CD14-positive monocyte (primary cell): ENCODE results near the gene PHF12. TPM values are rescaled to one million over a fixed set of nuclear protein-coding genes. Genes with fewer than 3 reads are reported as not detected.
A peak's percentile ranks its signal among the peaks of the same experiment; 100 is the strongest.

ENCODE experiments used
- DNase-seq, 3 donors: peaks; one replicate each; pipeline ENCODE4 v3.0.0-alpha.2; 2011 to 2022
- H2AFZ ChIP-seq: 2 replicates; pipeline ENCODE4 v1.6.0; 2012; ENCODE audit warnings: mild to moderate bottlenecking, low read depth, low read length, inconsistent platforms; ENCODE audit not compliant: insufficient read depth, poor library complexity, severe bottlenecking
- H3K27ac ChIP-seq, 2 donors: 1 replicate in 1 of 2; 2 replicates in 1 of 2; pipeline ENCODE4 v1.5.1; 2012 to 2013; ENCODE audit warnings: low read length in 2 of 2, control low read depth in 1 of 2, inconsistent platforms in 1 of 2, low read depth in 1 of 2, mild to moderate bottlenecking in 1 of 2
- H3K27me3 ChIP-seq, 2 donors: one replicate each; pipeline versions ENCODE4 v1.6.0 to v1.6.1; 2011 to 2013; ENCODE audit warnings: low read length in 2 of 2; ENCODE audit not compliant: control insufficient read depth in 2 of 2, insufficient read depth in 2 of 2
- H3K36me3 ChIP-seq, 2 donors: replicated peaks in 1 of 2; 1 replicate in 1 of 2; 2 replicates in 1 of 2; pipeline versions ENCODE4 v1.5.1 to v1.6.1; 2012 to 2013; ENCODE audit warnings: low read length in 2 of 2, control low read depth in 1 of 2, inconsistent platforms in 1 of 2, mild to moderate bottlenecking in 1 of 2; ENCODE audit not compliant: insufficient read depth in 2 of 2, control insufficient read depth in 1 of 2
- H3K4me1 ChIP-seq, 2 donors: 1 replicate in 1 of 2; 2 replicates in 1 of 2; pipeline versions ENCODE4 v1.5.1 to v1.6.1; 2012 to 2013; ENCODE audit warnings: low read length in 2 of 2, control low read depth in 1 of 2, inconsistent platforms in 1 of 2, mild to moderate bottlenecking in 1 of 2, moderate library complexity in 1 of 2; ENCODE audit not compliant: insufficient read depth in 2 of 2, control insufficient read depth in 1 of 2
- H3K4me2 ChIP-seq: replicated peaks from 2 replicates; pipeline ENCODE3; 2012; ENCODE audit warnings: low read length, moderate library complexity, mild to moderate bottlenecking; ENCODE audit not compliant: poor library complexity, severe bottlenecking; ENCODE audit errors: extremely low read depth
- H3K4me3 ChIP-seq, 3 experiments: fragments of 200-600 bp in 1 of 3; sonication (generic) in 1 of 3; replicated peaks in 1 of 3; 1 replicate in 2 of 3; 2 replicates in 1 of 3; pipeline ENCODE4 v1.5.1; 2011 to 2013; ENCODE audit warnings: low read length in 3 of 3, mild to moderate bottlenecking in 3 of 3, control low read depth in 2 of 3, low read depth in 2 of 3, inconsistent platforms in 1 of 3, moderate library complexity in 1 of 3
- H3K79me2 ChIP-seq: 2 replicates; pipeline ENCODE4 v1.6.0; 2012; ENCODE audit warnings: mild to moderate bottlenecking, control low read depth, inconsistent platforms, low read length, moderate library complexity; ENCODE audit not compliant: insufficient read depth
- H3K9ac ChIP-seq: 2 replicates; pipeline ENCODE4 v1.6.0; 2017; ENCODE audit warnings: low read length, mild to moderate bottlenecking; ENCODE audit not compliant: insufficient read depth, poor library complexity, severe bottlenecking
- H3K9me3 ChIP-seq, 2 donors: replicated peaks in 1 of 2; 1 replicate in 1 of 2; 2 replicates in 1 of 2; pipeline versions ENCODE4 v1.5.1 to v1.6.1; 2012 to 2013; ENCODE audit warnings: low read length in 2 of 2, control low read depth in 1 of 2; ENCODE audit not compliant: control insufficient read depth in 1 of 2, insufficient read depth in 1 of 2
- H4K20me1 ChIP-seq: 2 replicates; pipeline ENCODE4 v1.6.0; 2012; ENCODE audit warnings: mild to moderate bottlenecking, low read length, control low read depth, moderate library complexity; ENCODE audit not compliant: insufficient read depth
- H3K27ac Mint-ChIP-seq, 7 donors: one replicate each; pipeline ENCODE4 v1.8.0; 2020; ENCODE audit warnings: mild to moderate bottlenecking in 7 of 7, mixed read lengths in 7 of 7, moderate library complexity in 6 of 7, inconsistent platforms in 2 of 7
- H3K27me3 Mint-ChIP-seq, 3 donors: one replicate each; pipeline ENCODE4 v1.8.0; 2021 to 2022; ENCODE audit warnings: low read depth in 3 of 3, mild to moderate bottlenecking in 3 of 3, mixed read lengths in 3 of 3, moderate library complexity in 3 of 3, inconsistent platforms in 1 of 3
- H3K36me3 Mint-ChIP-seq, 2 donors: one replicate each; pipeline ENCODE4 v1.8.0; 2020; ENCODE audit warnings: mixed read lengths in 2 of 2, inconsistent platforms in 1 of 2, mild to moderate bottlenecking in 1 of 2
- H3K4me1 Mint-ChIP-seq: one replicate; pipeline ENCODE4 v1.8.0; 2020; ENCODE audit warnings: mild to moderate bottlenecking, mixed read lengths
- H3K4me3 Mint-ChIP-seq, 2 donors: one replicate each; pipeline ENCODE4 v1.8.0; 2020; ENCODE audit warnings: mild to moderate bottlenecking in 2 of 2, mixed read lengths in 2 of 2, moderate library complexity in 1 of 2
- H3K9me3 Mint-ChIP-seq, 7 donors: one replicate each; pipeline ENCODE4 v1.8.0; 2020 to 2022; ENCODE audit warnings: mixed read lengths in 7 of 7, mild to moderate bottlenecking in 6 of 7, moderate library complexity in 6 of 7, inconsistent platforms in 2 of 7
- WGBS: methylation state at CpG from one replicate; pipeline ENCODE4 v1.1.5; 2013; ENCODE audit warnings: missing lambda C conversion rate; ENCODE audit not compliant: insufficient coverage; 5-methylcytosine and 5-hydroxymethylcytosine counted together
- intact Hi-C, 2 donors: fragments of 100-400 bp; cut with micrococcal nuclease; formaldehyde crosslinking; loops; one replicate each; pipeline versions ENCODE4 v1.15.0 to v1.15.1; 2023
- polyA plus RNA-seq, 3 donors: library from polyadenylated mRNA; depleted of rRNA in 1 of 3; unstranded in 2 of 3; stranded (reverse) in 1 of 3; fragments of 300-500 nt in 2 of 3; fragments of >200 nt in 1 of 3; fragmentation: Illumina TruSeq in 2 of 3; gene quantifications; 1 replicate in 2 of 3; 2 replicates in 1 of 3; pipeline ENCODE4 v1.2.3, GENCODE V29; 2012 to 2021
- TF ChIP-seq, protein P1 (sequence below): fragments of 200-600 bp; IDR thresholded peaks from one replicate; pipeline ENCODE4 v1.8.0; 2022; ENCODE audit warnings: antibody characterized with exemption, mild to moderate bottlenecking

PHF12 gene
- polyA plus RNA-seq, 3 donors: 1.4 to 62.5 (median 2.5) TPM

DNA sequence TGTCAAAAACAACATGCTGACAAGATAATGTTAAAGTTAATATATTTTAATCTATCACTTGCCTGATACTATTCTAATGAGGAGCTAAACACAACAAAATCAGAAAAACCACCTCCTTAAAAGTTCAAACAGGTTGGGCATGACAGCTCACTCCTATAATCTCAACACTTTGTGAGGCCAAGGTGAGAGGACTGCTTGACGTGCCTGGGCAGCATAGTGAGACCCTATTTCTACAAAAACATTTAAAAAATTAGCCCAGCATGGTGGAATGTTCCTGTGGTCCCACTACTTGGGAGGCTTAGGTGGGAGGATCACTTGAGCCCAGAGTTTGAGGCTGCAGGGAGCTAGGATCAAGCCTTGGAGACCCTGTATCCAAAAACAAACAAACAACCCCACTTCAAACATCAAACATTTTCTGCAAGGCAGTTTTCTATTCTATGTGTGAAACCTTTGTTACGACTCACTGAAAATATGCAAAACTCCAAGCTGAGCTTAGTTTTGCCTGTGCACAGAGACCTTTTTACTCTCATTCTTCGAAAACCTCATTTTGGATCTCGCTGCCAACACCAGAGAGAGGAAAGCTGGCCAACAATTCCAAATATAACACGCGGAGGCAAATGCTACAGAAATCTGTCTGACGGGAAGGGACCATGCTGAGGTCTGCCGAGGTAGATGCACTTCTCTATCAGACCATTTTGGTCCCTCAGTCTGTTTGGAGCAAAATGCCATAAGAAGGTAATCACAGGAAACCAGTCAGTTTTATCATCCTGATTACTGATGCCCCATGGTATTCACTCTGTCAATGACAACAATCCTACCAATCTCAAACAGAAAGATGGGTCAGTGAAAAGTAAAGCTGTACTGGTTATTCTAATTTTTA is 6.2 kb downstream of the PHF12 start:
- Mint-ChIP-seq H3K27me3 (peaks cover 0 to 2% (median 0%) of the 10 kb centered on the region in 3 donors), H3K4me3 (no peak overlapping the region), H3K4me1 (peaks cover 32% of the 10 kb centered on the region), H3K27ac (peak overlapping the region in 4 of 7 donors; percentile 18 to 59 (median 53)), H3K36me3 (peaks cover 48 to 64% of the 10 kb centered on the region in 2 donors), H3K9me3 (no peaks in the 10 kb centered on the region)
- peaks cover 76% of the 10 kb centered on the region for H4K20me1 ChIP-seq
- H3K27ac ChIP-seq: peak overlapping the region in 1 of 2 donors; percentile 27
- TF ChIP-seq, protein P1, sequence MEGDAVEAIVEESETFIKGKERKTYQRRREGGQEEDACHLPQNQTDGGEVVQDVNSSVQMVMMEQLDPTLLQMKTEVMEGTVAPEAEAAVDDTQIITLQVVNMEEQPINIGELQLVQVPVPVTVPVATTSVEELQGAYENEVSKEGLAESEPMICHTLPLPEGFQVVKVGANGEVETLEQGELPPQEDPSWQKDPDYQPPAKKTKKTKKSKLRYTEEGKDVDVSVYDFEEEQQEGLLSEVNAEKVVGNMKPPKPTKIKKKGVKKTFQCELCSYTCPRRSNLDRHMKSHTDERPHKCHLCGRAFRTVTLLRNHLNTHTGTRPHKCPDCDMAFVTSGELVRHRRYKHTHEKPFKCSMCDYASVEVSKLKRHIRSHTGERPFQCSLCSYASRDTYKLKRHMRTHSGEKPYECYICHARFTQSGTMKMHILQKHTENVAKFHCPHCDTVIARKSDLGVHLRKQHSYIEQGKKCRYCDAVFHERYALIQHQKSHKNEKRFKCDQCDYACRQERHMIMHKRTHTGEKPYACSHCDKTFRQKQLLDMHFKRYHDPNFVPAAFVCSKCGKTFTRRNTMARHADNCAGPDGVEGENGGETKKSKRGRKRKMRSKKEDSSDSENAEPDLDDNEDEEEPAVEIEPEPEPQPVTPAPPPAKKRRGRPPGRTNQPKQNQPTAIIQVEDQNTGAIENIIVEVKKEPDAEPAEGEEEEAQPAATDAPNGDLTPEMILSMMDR: no peak
- H3K27me3 ChIP-seq: no peaks in the 10 kb centered on the region
- no peak overlapping the region for H3K9ac ChIP-seq
- H2AFZ ChIP-seq: no peak overlapping the region
- H3K9me3 ChIP-seq: no peaks in the 10 kb centered on the region
- peaks cover 15 to 18% of the 10 kb centered on the region in 2 donors for H3K4me1 ChIP-seq
- H3K36me3 ChIP-seq: peaks cover 29 to 61% of the 10 kb centered on the region in 2 donors
- H3K4me3 ChIP-seq: no peak overlapping the region
- 100% methylated on average over 5 of the region's 8 CpGs for WGBS
- DNase-seq: no peak
- peaks cover 100% of the 10 kb centered on the region for H3K79me2 ChIP-seq
- no peak overlapping the region for H3K4me2 ChIP-seq
- intact Hi-C loops: no loop called here

DNA sequence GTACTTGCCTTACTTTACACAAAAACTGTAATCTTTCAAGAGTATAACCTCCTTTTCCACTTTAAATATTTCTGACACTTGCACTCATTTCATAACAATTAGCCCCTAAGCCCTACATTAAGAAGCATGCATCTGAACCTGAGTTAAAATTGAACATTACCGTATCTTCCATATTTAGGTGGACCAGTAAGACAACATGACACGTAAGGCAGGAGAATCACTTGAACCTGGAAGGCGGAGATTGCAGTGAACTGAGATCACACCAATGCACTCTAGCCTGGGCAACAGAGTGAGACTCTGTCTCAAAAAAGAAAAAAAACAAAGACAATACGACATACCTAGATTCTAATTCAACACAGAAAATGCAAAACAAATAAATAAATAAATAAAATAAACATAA is 7.0 kb downstream of the PHF12 start:
- H3K9me3 Mint-ChIP-seq: no peaks in the 10 kb centered on the region
- Histone ChIP-seq H3K79me2 (peaks cover 100% of the 10 kb centered on the region), H4K20me1 (peaks cover 82% of the 10 kb centered on the region), H3K4me1 (peaks cover 15 to 18% of the 10 kb centered on the region in 2 donors), H3K27ac (no peak overlapping the region), H3K36me3 (peaks cover 29 to 69% of the 10 kb centered on the region in 2 donors), H3K4me3 (no peak overlapping the region), H3K27me3 (no peaks in the 10 kb centered on the region), H3K9ac (no peak overlapping the region), H3K4me2 (no peak overlapping the region), H2AFZ (no peak overlapping the region), H3K9me3 (no peaks in the 10 kb centered on the region)
- intact Hi-C loops: no loop called here
- DNase-seq: no peak
- no peak overlapping the region for H3K4me3 Mint-ChIP-seq
- WGBS: 95% methylated on average over 2 of the region's 4 CpGs
- peaks cover 37% of the 10 kb centered on the region for H3K4me1 Mint-ChIP-seq
- TF ChIP-seq, protein P1: no peak
- peaks cover 52 to 68% of the 10 kb centered on the region in 2 donors for H3K36me3 Mint-ChIP-seq
- peaks cover 0 to 2% (median 0%) of the 10 kb centered on the region in 3 donors for H3K27me3 Mint-ChIP-seq
- no peak overlapping the region for H3K27ac Mint-ChIP-seq
